Liver (tissue), 9 donors: ENCODE data around the gene LIPE. TPM values are rescaled to one million over a fixed set of nuclear protein-coding genes. Genes with fewer than 3 reads are reported as not detected.

Experiments used
- DNase-seq: peaks from one replicate; pipeline ENCODE4 v3.0.0-alpha.2; 2017; ENCODE audit warnings: low spot score
- H3K27ac ChIP-seq, 2 donors: one replicate each; pipeline ENCODE4 v1.7.0; 2013; ENCODE audit warnings: inconsistent platforms in 2 of 2, low read length in 2 of 2, control low read depth in 1 of 2, low read depth in 1 of 2, mild to moderate bottlenecking in 1 of 2
- H3K27me3 ChIP-seq, 4 donors: one replicate each; pipeline versions ENCODE4 v1.6.1 to v1.7.0; 2013; ENCODE audit warnings: low read length in 3 of 4, inconsistent platforms in 1 of 4, mild to moderate bottlenecking in 1 of 4, moderate library complexity in 1 of 4; ENCODE audit not compliant: control insufficient read depth in 4 of 4, insufficient read depth in 4 of 4
- H3K36me3 ChIP-seq, 4 donors: one replicate each; pipeline versions ENCODE4 v1.6.1 to v1.7.0; 2013; ENCODE audit warnings: low read length in 3 of 4, mild to moderate bottlenecking in 3 of 4, low read depth in 1 of 4, moderate library complexity in 1 of 4; ENCODE audit not compliant: control insufficient read depth in 4 of 4, insufficient read depth in 3 of 4
- H3K4me1 ChIP-seq, 4 donors: one replicate each; pipeline versions ENCODE4 v1.6.1 to v1.7.0; 2013; ENCODE audit warnings: low read length in 3 of 4, mild to moderate bottlenecking in 3 of 4, moderate library complexity in 1 of 4; ENCODE audit not compliant: control insufficient read depth in 4 of 4, insufficient read depth in 4 of 4
- H3K4me3 ChIP-seq, 3 donors: one replicate each; pipeline versions ENCODE4 v1.6.1 to v1.7.0; 2013; ENCODE audit warnings: low read length in 3 of 3, control low read depth in 1 of 3, low read depth in 1 of 3, mild to moderate bottlenecking in 1 of 3
- H3K9ac ChIP-seq, 2 donors: one replicate each; pipeline ENCODE4 v1.7.0; 2013; ENCODE audit warnings: low read length in 2 of 2, mild to moderate bottlenecking in 2 of 2, moderate library complexity in 2 of 2, control low read depth in 1 of 2, low read depth in 1 of 2
- H3K9me3 ChIP-seq, 4 donors: one replicate each; pipeline versions ENCODE4 v1.6.1 to v1.7.0; 2013; ENCODE audit warnings: low read length in 3 of 4; ENCODE audit not compliant: control insufficient read depth in 4 of 4
- EGR1 ChIP-seq, 2 donors: IDR thresholded peaks; 2 replicates each; pipeline ENCODE4 v1.6.1; 2016 to 2018; ENCODE audit warnings: antibody characterized with exemption in 2 of 2, low read depth in 2 of 2
- FOXA2 ChIP-seq: IDR thresholded peaks from 2 replicates; pipeline ENCODE4 v1.6.1; 2016; ENCODE audit warnings: antibody characterized with exemption
- GABPA ChIP-seq, 2 donors: IDR thresholded peaks in 1 of 2; conservative IDR thresholded peaks in 1 of 2; 2 replicates each; pipeline ENCODE4 v1.6.1; 2016; ENCODE audit warnings: antibody characterized with exemption in 2 of 2, mild to moderate bottlenecking in 1 of 2, moderate library complexity in 1 of 2
- HNF4A ChIP-seq, 2 donors: conservative IDR thresholded peaks; 2 replicates each; pipeline ENCODE4 v1.6.1; 2016; ENCODE audit warnings: antibody characterized with exemption in 2 of 2, mild to moderate bottlenecking in 2 of 2
- HNF4G ChIP-seq: IDR thresholded peaks from 2 replicates; pipeline ENCODE4 v1.6.1; 2016; ENCODE audit warnings: antibody characterized with exemption
- JUND ChIP-seq, 2 donors: IDR thresholded peaks; 2 replicates each; pipeline ENCODE4 v1.6.1; 2016; ENCODE audit warnings: antibody characterized with exemption in 2 of 2
- RAD21 ChIP-seq, 2 donors: IDR thresholded peaks; 2 replicates each; pipeline ENCODE4 v1.6.1; 2016; ENCODE audit warnings: antibody characterized with exemption in 2 of 2, mild to moderate bottlenecking in 2 of 2
- RXRA ChIP-seq, 2 donors: IDR thresholded peaks; 2 replicates each; pipeline ENCODE4 v1.6.1; 2017 to 2018; ENCODE audit warnings: antibody characterized with exemption in 2 of 2, mild to moderate bottlenecking in 1 of 2
- TAF1 ChIP-seq: conservative IDR thresholded peaks from 2 replicates; pipeline ENCODE4 v1.6.1; 2016; ENCODE audit warnings: antibody characterized with exemption, mild to moderate bottlenecking
- WGBS: extraction: QIAGEN DNeasy Blood & Tissue Kit; methylation state at CpG from one replicate; pipeline ENCODE4 v1.1.7; 2013; 5-methylcytosine and 5-hydroxymethylcytosine counted together
- polyA plus RNA-seq, 2 donors: library from polyadenylated mRNA; stranded (reverse) in 1 of 2; unstranded in 1 of 2; fragments of 200-250 nt in 1 of 2; fragments of >200 nt in 1 of 2; fragmentation: Nextera tagmentation in 1 of 2; extraction: Ambion mirVana in 1 of 2; gene quantifications; one replicate each; pipeline versions ENCODE4 v1.2.1 to v1.2.3, GENCODE V29; 2013 to 2015
- total RNA-seq, 2 donors: library from RNA; depleted of rRNA; stranded (reverse); fragments of >200 nt; gene quantifications; one replicate each; pipeline ENCODE4 v1.2.3, GENCODE V29; 2014
- TF ChIP-seq, protein P1 (sequence below): IDR thresholded peaks from 2 replicates; pipeline ENCODE4 v1.6.1; 2016; ENCODE audit warnings: antibody characterized with exemption
- TF ChIP-seq, protein P2 (sequence below): fragments of 150-350 bp; IDR thresholded peaks from 2 replicates; pipeline ENCODE4 v1.5.1; 2017; ENCODE audit warnings: improper control_type of control experiment, low read depth, low read length; ENCODE audit not compliant: missing input control
- TF ChIP-seq, protein P3 (sequence below): IDR thresholded peaks from 2 replicates; pipeline ENCODE4 v1.6.1; 2016; ENCODE audit warnings: antibody characterized with exemption
- TF ChIP-seq, protein P4 (sequence below): IDR thresholded peaks from 2 replicates; pipeline ENCODE4 v1.6.1; 2016; ENCODE audit warnings: antibody characterized with exemption, mild to moderate bottlenecking
- donor health status: healthy.
- donor health status: healthy.
- donor health status: healthy.
- donor health status: healthy.
- donor health status: healthy.

The LIPE gene
- total and polyA plus RNA-seq, 4 donors, result 0.88 to 4.7 (median 1.5) TPM

DNA sequence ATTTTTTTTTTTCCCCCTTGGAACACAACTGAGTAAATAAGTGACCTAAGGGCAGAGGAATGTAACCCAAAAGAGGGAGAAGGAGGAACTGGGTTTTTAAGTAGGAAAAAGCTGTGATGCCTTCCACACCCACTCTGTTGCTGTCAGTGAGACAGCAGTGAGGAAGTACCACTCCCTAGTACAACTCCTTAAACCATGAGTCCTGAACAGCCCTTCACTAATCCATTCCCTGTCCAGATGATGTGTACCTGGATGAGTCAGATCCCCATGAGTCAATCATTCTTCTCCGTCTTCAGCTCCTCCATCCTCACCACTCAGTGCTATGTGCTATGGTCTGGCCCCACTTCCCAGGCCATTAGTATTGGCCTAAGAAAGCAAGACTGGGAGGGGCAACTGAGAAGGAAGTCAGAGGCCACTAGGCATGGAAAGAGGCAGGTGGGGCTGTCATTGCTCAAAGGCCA, 28.5 kb upstream of the LIPE start (continued):
- TF ChIP-seq, protein P1, sequence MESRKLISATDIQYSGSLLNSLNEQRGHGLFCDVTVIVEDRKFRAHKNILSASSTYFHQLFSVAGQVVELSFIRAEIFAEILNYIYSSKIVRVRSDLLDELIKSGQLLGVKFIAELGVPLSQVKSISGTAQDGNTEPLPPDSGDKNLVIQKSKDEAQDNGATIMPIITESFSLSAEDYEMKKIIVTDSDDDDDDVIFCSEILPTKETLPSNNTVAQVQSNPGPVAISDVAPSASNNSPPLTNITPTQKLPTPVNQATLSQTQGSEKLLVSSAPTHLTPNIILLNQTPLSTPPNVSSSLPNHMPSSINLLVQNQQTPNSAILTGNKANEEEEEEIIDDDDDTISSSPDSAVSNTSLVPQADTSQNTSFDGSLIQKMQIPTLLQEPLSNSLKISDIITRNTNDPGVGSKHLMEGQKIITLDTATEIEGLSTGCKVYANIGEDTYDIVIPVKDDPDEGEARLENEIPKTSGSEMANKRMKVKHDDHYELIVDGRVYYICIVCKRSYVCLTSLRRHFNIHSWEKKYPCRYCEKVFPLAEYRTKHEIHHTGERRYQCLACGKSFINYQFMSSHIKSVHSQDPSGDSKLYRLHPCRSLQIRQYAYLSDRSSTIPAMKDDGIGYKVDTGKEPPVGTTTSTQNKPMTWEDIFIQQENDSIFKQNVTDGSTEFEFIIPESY, result no peak
- no peak for TF ChIP-seq RXRA (IDR thresholded peaks at IDR 0.05)
- TF ChIP-seq, protein P2, sequence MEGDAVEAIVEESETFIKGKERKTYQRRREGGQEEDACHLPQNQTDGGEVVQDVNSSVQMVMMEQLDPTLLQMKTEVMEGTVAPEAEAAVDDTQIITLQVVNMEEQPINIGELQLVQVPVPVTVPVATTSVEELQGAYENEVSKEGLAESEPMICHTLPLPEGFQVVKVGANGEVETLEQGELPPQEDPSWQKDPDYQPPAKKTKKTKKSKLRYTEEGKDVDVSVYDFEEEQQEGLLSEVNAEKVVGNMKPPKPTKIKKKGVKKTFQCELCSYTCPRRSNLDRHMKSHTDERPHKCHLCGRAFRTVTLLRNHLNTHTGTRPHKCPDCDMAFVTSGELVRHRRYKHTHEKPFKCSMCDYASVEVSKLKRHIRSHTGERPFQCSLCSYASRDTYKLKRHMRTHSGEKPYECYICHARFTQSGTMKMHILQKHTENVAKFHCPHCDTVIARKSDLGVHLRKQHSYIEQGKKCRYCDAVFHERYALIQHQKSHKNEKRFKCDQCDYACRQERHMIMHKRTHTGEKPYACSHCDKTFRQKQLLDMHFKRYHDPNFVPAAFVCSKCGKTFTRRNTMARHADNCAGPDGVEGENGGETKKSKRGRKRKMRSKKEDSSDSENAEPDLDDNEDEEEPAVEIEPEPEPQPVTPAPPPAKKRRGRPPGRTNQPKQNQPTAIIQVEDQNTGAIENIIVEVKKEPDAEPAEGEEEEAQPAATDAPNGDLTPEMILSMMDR, result no peak

DNA sequence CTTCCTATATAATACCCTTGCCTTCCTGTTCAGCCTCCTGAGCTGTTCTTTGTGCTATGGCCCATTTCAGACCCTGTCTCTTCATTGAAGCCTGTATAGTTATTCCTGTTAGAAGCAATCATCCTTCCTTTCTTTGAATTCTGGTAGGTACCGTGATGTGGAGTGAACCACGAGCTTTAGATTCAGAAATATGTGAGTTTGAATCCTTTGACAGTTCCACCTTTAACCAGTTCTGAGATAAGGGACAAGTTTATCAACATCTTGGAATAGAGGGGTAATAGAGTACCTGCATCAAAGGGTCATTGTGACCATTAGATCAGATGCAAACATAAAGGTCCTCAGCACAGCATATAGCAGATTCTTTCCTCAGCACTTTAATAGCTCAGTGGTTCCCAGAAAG, 27.9 kb upstream of the LIPE start:
- peaks cover 0 to 8% (median under 1%) of the 10 kb centered on the region in 4 donors for H3K4me1 ChIP-seq
- no peaks in the 10 kb centered on the region for H3K27me3 ChIP-seq
- no peaks in the 10 kb centered on the region for H3K9me3 ChIP-seq
- H3K4me3 ChIP-seq, result no peak overlapping the region
- TF ChIP-seq FOXA2, result no peak
- no peak for TF ChIP-seq RAD21 (IDR thresholded peaks at IDR 0.05)
- TF ChIP-seq, protein P2, result no peak
- TF ChIP-seq HNF4G, result no peak
- no peak for TF ChIP-seq HNF4A (conservative IDR thresholded peaks at IDR 0.05)
- TF ChIP-seq, protein P3, sequence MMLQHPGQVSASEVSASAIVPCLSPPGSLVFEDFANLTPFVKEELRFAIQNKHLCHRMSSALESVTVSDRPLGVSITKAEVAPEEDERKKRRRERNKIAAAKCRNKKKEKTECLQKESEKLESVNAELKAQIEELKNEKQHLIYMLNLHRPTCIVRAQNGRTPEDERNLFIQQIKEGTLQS, result no peak
- no peaks in the 10 kb centered on the region for H3K36me3 ChIP-seq
- WGBS, result 80% methylated on average over 2 of the region's 2 CpGs
- no peak for DNase-seq
- H3K27ac ChIP-seq, result no peak overlapping the region
- no peak overlapping the region for H3K9ac ChIP-seq

DNA sequence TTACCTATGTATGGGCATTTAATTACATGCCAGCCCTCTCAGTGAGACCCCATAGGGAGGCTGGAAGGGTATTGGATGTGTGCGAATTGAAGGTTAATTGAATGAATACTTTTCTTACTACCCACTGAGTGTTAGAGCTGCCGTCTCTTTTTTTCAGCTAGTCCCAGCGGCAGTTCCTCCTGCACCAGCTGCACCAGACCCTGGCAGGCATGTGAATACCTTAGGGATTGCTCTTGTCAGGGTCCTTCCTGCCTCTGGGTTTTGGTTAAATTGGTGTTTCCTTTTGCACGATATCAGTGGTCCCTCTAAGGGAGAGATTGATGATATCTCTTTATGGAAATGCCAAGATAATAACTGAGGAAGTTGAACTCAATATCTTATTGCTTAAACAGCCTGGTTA, 25.4 kb upstream of the LIPE start:
- no peak for DNase-seq
- TF ChIP-seq RAD21 (IDR thresholded peaks at IDR 0.05) (no peak), HNF4A (conservative IDR thresholded peaks at IDR 0.05) (no peak), HNF4G (no peak), TAF1 (no peak), RXRA (IDR thresholded peaks at IDR 0.05) (no peak), EGR1 (IDR thresholded peaks at IDR 0.05; ENCODE audit: low read depth in 2 of 2) (no peak), JUND (IDR thresholded peaks at IDR 0.05) (no peak), FOXA2 (no peak), GABPA (IDR thresholded peaks at IDR 0.05 in 1 of 2, conservative IDR thresholded peaks at IDR 0.05 in 1 of 2) (no peak)
- TF ChIP-seq, protein P1, result no peak
- TF ChIP-seq, protein P4, sequence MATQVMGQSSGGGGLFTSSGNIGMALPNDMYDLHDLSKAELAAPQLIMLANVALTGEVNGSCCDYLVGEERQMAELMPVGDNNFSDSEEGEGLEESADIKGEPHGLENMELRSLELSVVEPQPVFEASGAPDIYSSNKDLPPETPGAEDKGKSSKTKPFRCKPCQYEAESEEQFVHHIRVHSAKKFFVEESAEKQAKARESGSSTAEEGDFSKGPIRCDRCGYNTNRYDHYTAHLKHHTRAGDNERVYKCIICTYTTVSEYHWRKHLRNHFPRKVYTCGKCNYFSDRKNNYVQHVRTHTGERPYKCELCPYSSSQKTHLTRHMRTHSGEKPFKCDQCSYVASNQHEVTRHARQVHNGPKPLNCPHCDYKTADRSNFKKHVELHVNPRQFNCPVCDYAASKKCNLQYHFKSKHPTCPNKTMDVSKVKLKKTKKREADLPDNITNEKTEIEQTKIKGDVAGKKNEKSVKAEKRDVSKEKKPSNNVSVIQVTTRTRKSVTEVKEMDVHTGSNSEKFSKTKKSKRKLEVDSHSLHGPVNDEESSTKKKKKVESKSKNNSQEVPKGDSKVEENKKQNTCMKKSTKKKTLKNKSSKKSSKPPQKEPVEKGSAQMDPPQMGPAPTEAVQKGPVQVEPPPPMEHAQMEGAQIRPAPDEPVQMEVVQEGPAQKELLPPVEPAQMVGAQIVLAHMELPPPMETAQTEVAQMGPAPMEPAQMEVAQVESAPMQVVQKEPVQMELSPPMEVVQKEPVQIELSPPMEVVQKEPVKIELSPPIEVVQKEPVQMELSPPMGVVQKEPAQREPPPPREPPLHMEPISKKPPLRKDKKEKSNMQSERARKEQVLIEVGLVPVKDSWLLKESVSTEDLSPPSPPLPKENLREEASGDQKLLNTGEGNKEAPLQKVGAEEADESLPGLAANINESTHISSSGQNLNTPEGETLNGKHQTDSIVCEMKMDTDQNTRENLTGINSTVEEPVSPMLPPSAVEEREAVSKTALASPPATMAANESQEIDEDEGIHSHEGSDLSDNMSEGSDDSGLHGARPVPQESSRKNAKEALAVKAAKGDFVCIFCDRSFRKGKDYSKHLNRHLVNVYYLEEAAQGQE, result no peak
- TF ChIP-seq, protein P3, result no peak
- H3K9ac ChIP-seq, result no peak overlapping the region
- H3K27me3 ChIP-seq, result no peaks in the 10 kb centered on the region
- WGBS, result 78% methylated on average over 4 of the region's 4 CpGs
- H3K9me3 ChIP-seq, result no peaks in the 10 kb centered on the region
- no peak overlapping the region for H3K4me3 ChIP-seq
- H3K4me1 ChIP-seq, result peaks cover 0 to 15% (median 4%) of the 10 kb centered on the region in 4 donors
- H3K36me3 ChIP-seq, result no peaks in the 10 kb centered on the region
- H3K27ac ChIP-seq, result no peak overlapping the region
